Chondrocyte (in vitro differentiated cells): ENCODE data around the gene BMP2K. TPM values are rescaled to one million over a fixed set of nuclear protein-coding genes. Genes with fewer than 3 reads are reported as not detected.
"Not testable (repeated sequence)": the region's sequence is repeated elsewhere in the genome, so short reads cannot be mapped to it uniquely, and the experiment has no call there.

Source experiments
- DNase-seq: peaks from one replicate; pipeline ENCODE4 v3.0.0; 2021; ENCODE audit warnings: mixed read lengths, low spot score
- H3K27ac Mint-ChIP-seq: one replicate; pipeline ENCODE4 v1.8.0; 2021; ENCODE audit warnings: mild to moderate bottlenecking, moderate library complexity, mixed read lengths; ENCODE audit not compliant: unreplicated experiment
- H3K27me3 Mint-ChIP-seq: 2 replicates; pipeline ENCODE4 v1.8.0; 2021; ENCODE audit warnings: low read depth, mixed read lengths
- H3K36me3 Mint-ChIP-seq: 2 replicates; pipeline ENCODE4 v1.8.0; 2021; ENCODE audit warnings: low read depth, mixed read lengths
- H3K4me1 Mint-ChIP-seq: 2 replicates; pipeline ENCODE4 v1.8.0; 2021; ENCODE audit warnings: low read depth, mild to moderate bottlenecking, mixed read lengths
- H3K4me3 Mint-ChIP-seq: one replicate; pipeline ENCODE4 v1.8.0; 2021; ENCODE audit warnings: mild to moderate bottlenecking, moderate library complexity, mixed read lengths; ENCODE audit not compliant: unreplicated experiment
- H3K9me3 Mint-ChIP-seq: 2 replicates; pipeline ENCODE4 v1.8.0; 2021; ENCODE audit warnings: low read depth, mixed read lengths
- total RNA-seq: library from RNA; stranded (reverse); gene quantifications from 3 replicates; pipeline ENCODE4 v1.2.1, GENCODE V29; 2021
- TF ChIP-seq, protein P1 (sequence below): fragments of 200-600 bp; sonication (generic); IDR thresholded peaks from 2 replicates; pipeline ENCODE4 v1.5.0; 2021; ENCODE audit warnings: antibody characterized with exemption, mild to moderate bottlenecking, moderate library complexity

Gene BMP2K
- total RNA-seq, 1 donor from 2014 or later = 20.8 TPM

DNA sequence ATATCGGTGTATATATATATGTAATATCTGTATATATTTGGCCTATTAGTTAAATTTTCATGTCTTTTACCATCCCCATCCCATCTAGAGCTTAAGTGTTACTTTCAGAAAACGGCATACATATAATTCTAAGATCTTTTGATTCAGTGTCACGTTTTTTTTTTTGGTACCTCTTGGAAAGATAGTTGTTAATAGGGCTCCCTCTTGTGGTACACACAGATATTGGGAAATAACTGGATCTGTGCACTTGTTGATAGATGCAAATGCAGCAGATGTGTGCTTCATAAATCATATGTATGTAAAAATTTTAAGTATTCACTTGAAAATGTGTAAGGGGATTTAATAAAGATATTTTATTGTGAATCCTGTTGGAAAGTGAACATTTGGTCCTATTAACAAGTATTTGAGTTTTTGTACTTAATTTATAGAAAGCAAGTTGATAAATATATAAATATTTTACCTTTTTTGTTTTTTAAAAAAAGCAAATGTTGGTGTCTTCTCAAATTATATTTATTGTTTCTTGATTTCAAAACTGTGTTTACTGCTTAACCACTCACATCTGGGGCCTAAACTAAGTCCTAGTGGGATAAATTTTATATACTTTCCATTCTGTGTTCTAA is 88.4 kb downstream of the BMP2K start:
- no peak overlapping the region for H3K27ac Mint-ChIP-seq
- H3K9me3 Mint-ChIP-seq = no peaks in the 10 kb centered on the region
- peaks cover 8% of the 10 kb centered on the region for H3K36me3 Mint-ChIP-seq

DNA sequence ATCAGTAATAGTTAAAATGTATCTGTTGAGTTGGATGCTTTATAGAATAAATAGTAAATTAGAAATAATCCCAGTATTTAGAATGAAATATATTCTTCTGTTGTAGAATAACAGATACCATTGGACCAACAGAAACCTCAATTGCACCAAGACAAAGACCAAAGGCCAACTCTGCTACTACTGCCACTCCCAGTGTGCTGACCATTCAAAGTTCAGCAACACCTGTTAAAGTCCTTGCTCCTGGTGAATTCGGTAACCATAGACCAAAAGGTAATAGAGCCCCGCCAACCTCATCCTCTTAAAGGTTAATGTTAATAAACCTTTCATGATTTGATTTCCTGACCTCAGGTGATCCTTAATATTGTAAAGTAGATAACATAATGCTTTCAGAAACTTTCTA is 89.3 kb downstream of the BMP2K start:
- Mint-ChIP-seq H3K4me1 (peaks cover 6% of the 10 kb centered on the region), H3K9me3 (no peaks in the 10 kb centered on the region), H3K27ac (no peak overlapping the region), H3K27me3 (no peaks in the 10 kb centered on the region), H3K4me3 (no peak overlapping the region), H3K36me3 (peaks cover 6% of the 10 kb centered on the region)
- no peak for DNase-seq
- TF ChIP-seq, protein P1, sequence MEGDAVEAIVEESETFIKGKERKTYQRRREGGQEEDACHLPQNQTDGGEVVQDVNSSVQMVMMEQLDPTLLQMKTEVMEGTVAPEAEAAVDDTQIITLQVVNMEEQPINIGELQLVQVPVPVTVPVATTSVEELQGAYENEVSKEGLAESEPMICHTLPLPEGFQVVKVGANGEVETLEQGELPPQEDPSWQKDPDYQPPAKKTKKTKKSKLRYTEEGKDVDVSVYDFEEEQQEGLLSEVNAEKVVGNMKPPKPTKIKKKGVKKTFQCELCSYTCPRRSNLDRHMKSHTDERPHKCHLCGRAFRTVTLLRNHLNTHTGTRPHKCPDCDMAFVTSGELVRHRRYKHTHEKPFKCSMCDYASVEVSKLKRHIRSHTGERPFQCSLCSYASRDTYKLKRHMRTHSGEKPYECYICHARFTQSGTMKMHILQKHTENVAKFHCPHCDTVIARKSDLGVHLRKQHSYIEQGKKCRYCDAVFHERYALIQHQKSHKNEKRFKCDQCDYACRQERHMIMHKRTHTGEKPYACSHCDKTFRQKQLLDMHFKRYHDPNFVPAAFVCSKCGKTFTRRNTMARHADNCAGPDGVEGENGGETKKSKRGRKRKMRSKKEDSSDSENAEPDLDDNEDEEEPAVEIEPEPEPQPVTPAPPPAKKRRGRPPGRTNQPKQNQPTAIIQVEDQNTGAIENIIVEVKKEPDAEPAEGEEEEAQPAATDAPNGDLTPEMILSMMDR = no peak

More for the DNA sequence above, 88.4 kb downstream of the BMP2K start:
- Mint-ChIP-seq H3K27me3 (no peaks in the 10 kb centered on the region), H3K4me1 (peaks cover 6% of the 10 kb centered on the region), H3K4me3 (no peak overlapping the region)
- DNase-seq = no peak
- TF ChIP-seq, protein P1 = peak; percentile 96

DNA sequence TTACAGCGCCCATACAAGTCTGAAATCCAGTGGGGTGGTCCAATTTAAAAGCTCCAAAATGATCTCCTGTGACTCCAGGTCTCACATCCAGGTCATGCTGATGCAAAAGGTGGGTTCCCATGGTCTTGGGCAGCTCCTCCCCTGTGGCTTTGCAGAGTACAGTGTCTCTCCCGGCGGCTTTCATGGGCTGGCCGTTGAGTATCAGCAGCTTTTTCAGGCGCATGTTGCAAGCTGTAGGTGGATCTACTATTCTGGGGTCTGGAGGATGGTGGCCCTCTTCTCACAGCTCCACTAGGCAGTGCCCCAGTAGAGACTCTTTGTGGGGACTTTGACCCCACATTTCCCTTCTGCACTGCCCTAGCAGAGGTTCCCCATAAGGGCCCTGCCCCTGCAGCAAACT is 92.6 kb downstream of the BMP2K start:
- not testable (repeated sequence) for H3K9me3 Mint-ChIP-seq, H3K27ac Mint-ChIP-seq, H3K27me3 Mint-ChIP-seq, H3K4me3 Mint-ChIP-seq, H3K4me1 Mint-ChIP-seq, DNase-seq
- peaks cover 15% of the 10 kb centered on the region for H3K36me3 Mint-ChIP-seq

DNA sequence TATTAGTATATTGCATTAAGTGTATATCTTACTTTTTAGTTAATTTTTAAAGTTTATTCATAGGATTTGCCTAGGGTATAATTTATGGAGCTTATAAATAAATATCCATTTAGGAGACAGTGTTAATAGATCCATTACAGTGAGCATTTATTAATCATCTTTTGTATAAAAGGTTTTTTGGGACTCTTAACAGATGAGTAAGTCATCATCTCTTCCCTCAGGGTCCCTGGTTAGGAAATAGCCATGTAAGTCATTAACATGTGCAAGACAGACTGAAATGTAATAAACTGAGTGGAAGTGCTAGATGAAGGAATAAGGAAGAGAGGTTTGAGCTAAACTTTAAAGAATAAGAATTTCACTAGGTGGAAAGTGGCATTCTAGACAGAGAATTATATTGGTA is 93.9 kb downstream of the BMP2K start:
- peaks cover 19% of the 10 kb centered on the region for H3K36me3 Mint-ChIP-seq
- H3K9me3 Mint-ChIP-seq = no peaks in the 10 kb centered on the region

DNA sequence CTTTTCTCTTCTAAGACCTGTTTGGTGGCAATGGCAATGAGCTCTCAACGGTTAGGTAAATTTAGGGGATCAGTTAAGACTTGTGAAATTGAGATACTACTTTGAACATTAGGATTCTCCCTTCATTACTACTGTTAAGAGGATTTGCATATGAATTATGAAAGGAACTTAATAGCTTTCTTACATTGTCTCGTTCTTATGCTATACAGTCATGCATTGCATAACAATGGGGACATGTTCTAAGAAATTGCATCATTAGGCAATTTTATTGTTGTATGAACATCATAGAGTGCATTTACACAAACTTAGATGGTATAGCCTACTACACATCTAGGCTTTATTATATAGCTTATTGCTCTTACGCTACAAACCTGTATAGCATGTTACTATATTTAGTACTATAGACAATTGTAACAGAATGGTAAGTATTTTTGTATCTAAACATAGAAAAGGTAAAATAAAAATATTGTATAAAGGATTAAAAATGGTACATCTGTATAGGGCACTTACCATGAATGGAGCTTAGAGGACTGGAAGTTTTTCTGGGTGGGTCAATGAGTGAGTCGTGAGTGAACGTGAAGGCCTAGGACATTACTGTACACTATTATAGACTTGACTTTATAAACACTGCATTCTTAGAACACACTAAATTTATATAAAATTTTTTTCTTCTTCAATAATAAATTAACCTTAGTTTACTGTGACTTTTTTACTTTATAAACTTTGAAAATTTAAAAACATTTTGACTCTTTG is 100.6 kb downstream of the BMP2K start:
- peaks cover 13% of the 10 kb centered on the region for H3K36me3 Mint-ChIP-seq
- H3K4me3 Mint-ChIP-seq = no peak overlapping the region
- H3K9me3 Mint-ChIP-seq = no peaks in the 10 kb centered on the region
- DNase-seq = no peak
- no peaks in the 10 kb centered on the region for H3K4me1 Mint-ChIP-seq
- H3K27me3 Mint-ChIP-seq = no peaks in the 10 kb centered on the region
- TF ChIP-seq, protein P1 = no peak
- H3K27ac Mint-ChIP-seq = no peak overlapping the region

More for the DNA sequence above, 93.9 kb downstream of the BMP2K start:
- Mint-ChIP-seq H3K4me3 (no peak overlapping the region), H3K4me1 (no peaks in the 10 kb centered on the region), H3K27ac (no peak overlapping the region), H3K27me3 (no peaks in the 10 kb centered on the region)
- DNase-seq = no peak
- TF ChIP-seq, protein P1 = no peak
